Activated CD8-positive, alpha-beta memory T cell treated with anti-CD3 and anti-CD28 coated beads, Interleukin-2, amount 50 U/mL, for 24 hours (primary cell): ENCODE measurements around the gene EPN2.
"Not testable (repeated sequence)": the region's sequence is repeated elsewhere in the genome, so short reads cannot be mapped to it uniquely, and the experiment has no call there.

ENCODE experiments used
- DNase-seq: peaks from one replicate; pipeline ENCODE4 v3.0.0-alpha.2; 2020; ENCODE audit errors: extremely low read depth

Gene EPN2

GRCh38 chr17:19345486-19346350, 108.6 kb downstream of the EPN2 start:
- DNase-seq = no peak

- no peak for DNase-seq
These were observed 109.4 kb downstream of the EPN2 start for GRCh38 chr17:19346351-19347255.

- DNase-seq = no peak
These were observed 110.3 kb downstream of the EPN2 start for GRCh38 chr17:19347323-19348080.

- no peak for DNase-seq
These were observed 111.0 kb downstream of the EPN2 start for GRCh38 chr17:19348081-19348650.

GRCh38 chr17:19348806-19349205, 111.6 kb downstream of the EPN2 start:
- no peak for DNase-seq

- not testable (repeated sequence) for DNase-seq
These were observed 116.2 kb downstream of the EPN2 start for GRCh38 chr17:19353401-19353800.

GRCh38 chr17:19354748-19355147, 117.6 kb downstream of the EPN2 start:
- no peak for DNase-seq

GRCh38 chr17:19357351-19357750, 120.2 kb downstream of the EPN2 start:
- DNase-seq = no peak

GRCh38 chr17:19357761-19358160, 120.6 kb downstream of the EPN2 start:
- no peak for DNase-seq

- DNase-seq = no peak
These were observed 122.0 kb downstream of the EPN2 start for GRCh38 chr17:19359151-19359550.

GRCh38 chr17:19359856-19360255, 122.7 kb downstream of the EPN2 start:
- DNase-seq = no peak

GRCh38 chr17:19360772-19361171, 123.6 kb downstream of the EPN2 start:
- no peak for DNase-seq

- DNase-seq = no peak
These were observed 124.2 kb downstream of the EPN2 start for GRCh38 chr17:19361326-19361725.

GRCh38 chr17:19361944-19362276, 124.7 kb downstream of the EPN2 start:
- no peak for DNase-seq

GRCh38 chr17:19362277-19363113, 125.3 kb downstream of the EPN2 start, which contains the start of gene B9D1:
Gene B9D1 (minus strand): TSS chr17:19362723. CDS start chr17:19362569, 154 bp downstream.
- peak; percentile 84 for DNase-seq

- no peak for DNase-seq
These were observed 125.9 kb downstream of the EPN2 start for GRCh38 chr17:19363114-19363438.

- no peak for DNase-seq
These were observed 126.4 kb downstream of the EPN2 start for GRCh38 chr17:19363460-19364035.

GRCh38 chr17:19364699-19365498, 127.7 kb downstream of the EPN2 start:
- DNase-seq = no peak

GRCh38 chr17:19365499-19365817, 128.3 kb downstream of the EPN2 start:
- no peak for DNase-seq
